HepG2 (cell line): ENCODE measurements around the gene RRM2. TPM values are rescaled to one million over a fixed set of nuclear protein-coding genes. Genes with fewer than 3 reads are reported as not detected.
A peak's percentile ranks its signal among the peaks of the same experiment; 100 is the strongest.

Source experiments
- ARNTL ChIP-seq: sonication (generic); formaldehyde crosslinking; IDR thresholded peaks from 2 replicates; pipeline ENCODE4 v1.4.0; 2020; ENCODE audit warnings: mild to moderate bottlenecking, missing genetic modification reagents
- GATAD1 ChIP-seq: IDR thresholded peaks from 2 replicates; pipeline ENCODE4 v1.6.1; 2016; ENCODE audit warnings: missing genetic modification reagents, missing compliant biosample characterization
- GLMP ChIP-seq: sonication (generic); formaldehyde crosslinking; IDR thresholded peaks from 2 replicates; pipeline ENCODE4 v1.9.0; 2021; ENCODE audit warnings: missing genetic modification reagents, mild to moderate bottlenecking, borderline replicate concordance
- KLF15 ChIP-seq: sonication (generic); formaldehyde crosslinking; IDR thresholded peaks from 2 replicates; pipeline ENCODE4 v1.8.1; 2023; ENCODE audit warnings: borderline replicate concordance, mild to moderate bottlenecking, inconsistent platforms, missing genetic modification reagents, mixed read lengths
- ZBTB43 ChIP-seq: sonication (generic); formaldehyde crosslinking; conservative IDR thresholded peaks from 2 replicates; pipeline ENCODE4 v1.4.0; 2020; ENCODE audit warnings: missing genetic modification reagents
- ZNF230 ChIP-seq: sonication (generic); formaldehyde crosslinking; IDR thresholded peaks from 2 replicates; pipeline ENCODE4 v1.4.0; 2020; ENCODE audit warnings: mild to moderate bottlenecking, missing genetic modification reagents
- ZNF343 ChIP-seq: sonication (generic); formaldehyde crosslinking; IDR thresholded peaks from 2 replicates; pipeline ENCODE4 v1.4.0; 2020; ENCODE audit warnings: mild to moderate bottlenecking, missing genetic modification reagents
- ZNF430 ChIP-seq: sonication (generic); formaldehyde crosslinking; IDR thresholded peaks from 2 replicates; pipeline ENCODE4 v1.9.0; 2021; ENCODE audit warnings: mild to moderate bottlenecking, missing genetic modification reagents
- ZNF558 ChIP-seq: sonication (generic); formaldehyde crosslinking; IDR thresholded peaks from 2 replicates; pipeline ENCODE4 v1.9.0; 2022; ENCODE audit warnings: mild to moderate bottlenecking, missing genetic modification reagents, borderline replicate concordance
- ZNF597 ChIP-seq: sonication (generic); formaldehyde crosslinking; IDR thresholded peaks from 2 replicates; pipeline ENCODE4 v1.5.0; 2020; ENCODE audit warnings: missing genetic modification reagents
- ZZZ3 ChIP-seq: sonication (generic); formaldehyde crosslinking; IDR thresholded peaks from 2 replicates; pipeline ENCODE4 v1.4.0; 2020; ENCODE audit warnings: missing genetic modification reagents, mild to moderate bottlenecking, borderline replicate concordance
- polyA plus RNA-seq, 8 experiments: library from polyadenylated mRNA; depleted of rRNA in 3 of 8; stranded (reverse) in 7 of 8; unstranded in 1 of 8; fragments of >200 nt; fragmentation: Illumina TruSeq in 4 of 8; extraction: Trizol in 4 of 8; gene quantifications; 2 replicates each; pipeline versions ENCODE4 v1.2.1 to v1.2.3, GENCODE V29; 2011 to 2016; ENCODE audit warnings: low read depth in 4 of 8, missing spikeins in 1 of 8, mixed read lengths in 1 of 8; ENCODE audit not compliant: insufficient read depth in 1 of 8
- total RNA-seq, 5 experiments: library from RNA; depleted of rRNA; stranded (reverse); fragments of >200 nt; fragmentation: Illumina TruSeq; extraction: Trizol; gene quantifications; 2 replicates each; pipeline ENCODE4 v1.2.3, GENCODE V29; 2016; ENCODE audit warnings: low read depth in 1 of 5
- TF ChIP-seq, protein P1 (sequence below): sonication (generic); IDR thresholded peaks from 2 replicates; pipeline ENCODE4 v1.6.1; 2016; ENCODE audit warnings: low read depth, borderline replicate concordance
- TF ChIP-seq, protein P2 (sequence below): sonication (generic); formaldehyde crosslinking; IDR thresholded peaks from 2 replicates; pipeline ENCODE4 v1.8.0; 2022; ENCODE audit warnings: missing genetic modification reagents, mild to moderate bottlenecking, inconsistent platforms, borderline replicate concordance
- TF ChIP-seq, protein P3 (sequence below): IDR thresholded peaks from 2 replicates; pipeline ENCODE4 v1.6.1; 2016; ENCODE audit warnings: low read depth
- TF ChIP-seq, protein P4 (sequence below): sonication (generic); formaldehyde crosslinking; IDR thresholded peaks from 2 replicates; pipeline ENCODE4 v1.5.1; 2020; ENCODE audit warnings: missing genetic modification reagents, mild to moderate bottlenecking, borderline replicate concordance

RRM2 gene
- total and polyA plus RNA-seq, 2 of the 13 experiments (the other 11 are each of a cell fraction or from before 2014, with no cell fraction given) = 31.3 to 150 TPM

GRCh38 chr2:10122500-10123280 lies at the start of gene RRM2 (continued):
- TF ChIP-seq GLMP = no peak
- TF ChIP-seq KLF15 (CRISPR knock-in tag) = peak; percentile 81; the same call in 1 of the 2 replicates
- TF ChIP-seq, protein P1, sequence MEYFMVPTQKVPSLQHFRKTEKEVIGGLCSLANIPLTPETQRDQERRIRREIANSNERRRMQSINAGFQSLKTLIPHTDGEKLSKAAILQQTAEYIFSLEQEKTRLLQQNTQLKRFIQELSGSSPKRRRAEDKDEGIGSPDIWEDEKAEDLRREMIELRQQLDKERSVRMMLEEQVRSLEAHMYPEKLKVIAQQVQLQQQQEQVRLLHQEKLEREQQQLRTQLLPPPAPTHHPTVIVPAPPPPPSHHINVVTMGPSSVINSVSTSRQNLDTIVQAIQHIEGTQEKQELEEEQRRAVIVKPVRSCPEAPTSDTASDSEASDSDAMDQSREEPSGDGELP = peak; percentile 89
- TF ChIP-seq, protein P2, sequence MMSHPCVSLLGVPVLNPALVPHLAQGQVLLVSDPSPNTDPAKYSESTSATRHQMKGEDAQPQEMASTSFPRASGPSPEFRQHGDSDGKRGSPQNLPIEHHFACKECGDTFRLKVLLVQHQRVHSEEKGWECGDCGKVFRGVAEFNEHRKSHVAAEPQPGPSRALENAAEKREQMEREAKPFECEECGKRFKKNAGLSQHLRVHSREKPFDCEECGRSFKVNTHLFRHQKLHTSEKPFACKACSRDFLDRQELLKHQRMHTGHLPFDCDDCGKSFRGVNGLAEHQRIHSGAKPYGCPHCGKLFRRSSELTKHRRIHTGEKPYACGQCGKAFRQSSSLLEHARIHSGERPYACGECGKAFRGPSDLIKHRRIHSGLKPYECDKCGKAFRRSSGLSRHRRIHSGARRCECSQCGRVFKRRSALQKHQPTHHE (CRISPR knock-in tag) = peak; percentile 91; the same call in 1 of the 2 replicates
- TF ChIP-seq ZNF343 = 0 out of 2 replicates have a peak, but pooled peaks have one; percentile 47
- peak; percentile 7; the same call in 1 of the 2 replicates for TF ChIP-seq ZZZ3
- TF ChIP-seq ZNF230 (CRISPR knock-in tag) = peak; percentile 84; the same call in 1 of the 2 replicates
- TF ChIP-seq ZNF558 = peak; percentile 39; the same call in 1 of the 2 replicates
- TF ChIP-seq, protein P3, sequence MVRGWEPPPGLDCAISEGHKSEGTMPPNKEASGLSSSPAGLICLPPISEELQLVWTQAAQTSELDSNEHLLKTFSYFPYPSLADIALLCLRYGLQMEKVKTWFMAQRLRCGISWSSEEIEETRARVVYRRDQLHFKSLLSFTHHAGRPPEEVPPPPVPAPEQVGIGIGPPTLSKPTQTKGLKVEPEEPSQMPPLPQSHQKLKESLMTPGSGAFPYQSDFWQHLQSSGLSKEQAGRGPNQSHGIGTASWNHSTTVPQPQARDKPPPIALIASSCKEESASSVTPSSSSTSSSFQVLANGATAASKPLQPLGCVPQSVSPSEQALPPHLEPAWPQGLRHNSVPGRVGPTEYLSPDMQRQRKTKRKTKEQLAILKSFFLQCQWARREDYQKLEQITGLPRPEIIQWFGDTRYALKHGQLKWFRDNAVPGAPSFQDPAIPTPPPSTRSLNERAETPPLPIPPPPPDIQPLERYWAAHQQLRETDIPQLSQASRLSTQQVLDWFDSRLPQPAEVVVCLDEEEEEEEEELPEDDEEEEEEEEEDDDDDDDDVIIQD (CRISPR knock-in tag) = no peak
- TF ChIP-seq, protein P4, sequence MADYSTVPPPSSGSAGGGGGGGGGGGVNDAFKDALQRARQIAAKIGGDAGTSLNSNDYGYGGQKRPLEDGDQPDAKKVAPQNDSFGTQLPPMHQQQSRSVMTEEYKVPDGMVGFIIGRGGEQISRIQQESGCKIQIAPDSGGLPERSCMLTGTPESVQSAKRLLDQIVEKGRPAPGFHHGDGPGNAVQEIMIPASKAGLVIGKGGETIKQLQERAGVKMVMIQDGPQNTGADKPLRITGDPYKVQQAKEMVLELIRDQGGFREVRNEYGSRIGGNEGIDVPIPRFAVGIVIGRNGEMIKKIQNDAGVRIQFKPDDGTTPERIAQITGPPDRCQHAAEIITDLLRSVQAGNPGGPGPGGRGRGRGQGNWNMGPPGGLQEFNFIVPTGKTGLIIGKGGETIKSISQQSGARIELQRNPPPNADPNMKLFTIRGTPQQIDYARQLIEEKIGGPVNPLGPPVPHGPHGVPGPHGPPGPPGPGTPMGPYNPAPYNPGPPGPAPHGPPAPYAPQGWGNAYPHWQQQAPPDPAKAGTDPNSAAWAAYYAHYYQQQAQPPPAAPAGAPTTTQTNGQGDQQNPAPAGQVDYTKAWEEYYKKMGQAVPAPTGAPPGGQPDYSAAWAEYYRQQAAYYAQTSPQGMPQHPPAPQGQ (CRISPR knock-in tag) = no peak; the same call in 1 of the 2 replicates
- TF ChIP-seq ZNF597 (CRISPR knock-in tag) = no peak
- TF ChIP-seq ARNTL = no peak
- peak; percentile 68; the same call in 1 of the 2 replicates for TF ChIP-seq ZBTB43 (CRISPR knock-in tag)
- TF ChIP-seq GATAD1 (CRISPR knock-in tag) = peak; percentile 83
- TF ChIP-seq ZNF430 (CRISPR knock-in tag) = 0 out of 2 replicates have a peak, but pooled peaks have one; percentile 38
